Stimulated activated CD4-positive, alpha-beta T cell treated with anti-CD3 and anti-CD28 coated beads, Interleukin-1b, Interleukin-23, amount 100 ng/mL, for 1 hour (primary cell): ENCODE measurements around the gene VAX1.
"Not testable (repeated sequence)": the region's sequence is repeated elsewhere in the genome, so short reads cannot be mapped to it uniquely, and the experiment has no call there.

ENCODE experiments used
- DNase-seq, 2 donors: peaks; one replicate each; pipeline ENCODE4 v3.0.0-alpha.2; 2020; ENCODE audit warnings: low read depth in 2 of 2

Gene VAX1

GRCh38 chr10:117137911-117138642, at the start of gene VAX1:
Gene VAX1 (minus strand): TSS chr10:117138270. CDS start chr10:117138056, 214 bp downstream.
- no peak for DNase-seq

GRCh38 chr10:117186832-117187615, 49.0 kb upstream of the VAX1 start:
- no peak for DNase-seq

GRCh38 chr10:117185817-117186216, 47.7 kb upstream of the VAX1 start:
- not testable (repeated sequence) for DNase-seq

- no peak for DNase-seq
Measured at GRCh38 chr10:117184821-117185220, 46.8 kb upstream of the VAX1 start.

- no peak for DNase-seq
Measured at GRCh38 chr10:117184296-117184695, 46.2 kb upstream of the VAX1 start.

- no peak for DNase-seq
Measured at GRCh38 chr10:117178190-117178589, 40.1 kb upstream of the VAX1 start.

- peak; percentile 39 to 68 for DNase-seq
Measured at GRCh38 chr10:117175901-117176534, 37.9 kb upstream of the VAX1 start.

GRCh38 chr10:117175215-117175900, 37.3 kb upstream of the VAX1 start:
- DNase-seq: peak in 1 of 2 donors; percentile 14

- DNase-seq: peak; percentile 51 to 78
Measured at GRCh38 chr10:117174439-117175214, 36.6 kb upstream of the VAX1 start.

GRCh38 chr10:117170244-117170643, 32.2 kb upstream of the VAX1 start:
- no peak for DNase-seq

- no peak for DNase-seq
Measured at GRCh38 chr10:117169480-117169879, 31.4 kb upstream of the VAX1 start.

GRCh38 chr10:117168729-117169128, 30.7 kb upstream of the VAX1 start:
- DNase-seq: no peak

- peak in 1 of 2 donors; percentile 56 for DNase-seq
Measured at GRCh38 chr10:117167789-117168674, 30.0 kb upstream of the VAX1 start.

GRCh38 chr10:117167346-117167788, 29.3 kb upstream of the VAX1 start:
- no peak for DNase-seq

GRCh38 chr10:117166418-117167345, 28.6 kb upstream of the VAX1 start:
- no peak for DNase-seq

GRCh38 chr10:117165538-117166417, 27.7 kb upstream of the VAX1 start:
- no peak for DNase-seq

- no peak for DNase-seq
Measured at GRCh38 chr10:117164592-117165537, 26.8 kb upstream of the VAX1 start.
